Measurements from ENCODE around the gene PLEKHD1. TPM values are rescaled to one million over a fixed set of nuclear protein-coding genes. Genes with fewer than 3 reads are reported as not detected.
"Not testable (repeated sequence)": the region's sequence is repeated elsewhere in the genome, so short reads cannot be mapped to it uniquely, and the experiment has no call there.

The PLEKHD1 gene
- total RNA-seq = not detected

- intact Hi-C loops (cut with DNase I) = no loop called here
- DNase-seq (ENCODE audit: low spot score) (no peak), ATAC-seq (no peak)
These were observed at the start of gene PLEKHD1 for GRCh38 chr14:69484444-69485314. Gene PLEKHD1, plus strand, starts transcription at chr14:69484728. Its CDS starts 238 bp downstream, at chr14:69484966.

GRCh38 chr14:69439521-69440270, 44.8 kb upstream of the PLEKHD1 start:
- intact Hi-C loops (cut with DNase I) = no loop called here
- ATAC-seq (no peak), DNase-seq (ENCODE audit: low spot score) (no peak)

- ATAC-seq (no peak), DNase-seq (ENCODE audit: low spot score) (no peak)
- intact Hi-C loops (cut with DNase I) = no loop called here
These were observed 42.6 kb upstream of the PLEKHD1 start for GRCh38 chr14:69441948-69442347.

- DNase-seq (ENCODE audit: low spot score) (no peak), ATAC-seq (no peak)
- intact Hi-C loops (cut with DNase I) = no loop called here
These were observed 41.2 kb upstream of the PLEKHD1 start for GRCh38 chr14:69443296-69443805.

GRCh38 chr14:69449216-69449615, 35.3 kb upstream of the PLEKHD1 start:
- ATAC-seq (no peak), DNase-seq (ENCODE audit: low spot score) (no peak)
- intact Hi-C loops (cut with DNase I) = no loop called here

GRCh38 chr14:69451941-69452340, 32.6 kb upstream of the PLEKHD1 start:
- intact Hi-C loops (cut with DNase I) = no loop called here
- no peak for DNase-seq (ENCODE audit: low spot score)
- ATAC-seq = no peak

GRCh38 chr14:69458350-69458749, 26.2 kb upstream of the PLEKHD1 start:
- DNase-seq (ENCODE audit: low spot score) = no peak

GRCh38 chr14:69459122-69459521, 25.4 kb upstream of the PLEKHD1 start:
- intact Hi-C loops (cut with DNase I) = no loop called here
- DNase-seq (ENCODE audit: low spot score) = no peak
- no peak for ATAC-seq

More at GRCh38 chr14:69458350-69458749, 26.2 kb upstream of the PLEKHD1 start:
- intact Hi-C loops (cut with DNase I) = no loop called here
- ATAC-seq = no peak

- ATAC-seq (peak; percentile 90), DNase-seq (ENCODE audit: low spot score) (no peak)
- intact Hi-C loops (cut with DNase I) = loop anchor here (10.0 kb wide), 1 partner anchor 215 kb away; no protein-coding TSS in a partner anchor
These were observed 24.3 kb upstream of the PLEKHD1 start for GRCh38 chr14:69460093-69460701.

- intact Hi-C loops (cut with DNase I) = loop anchor here (10.0 kb wide), 1 partner anchor 220 kb away; no protein-coding TSS in a partner anchor
- no peak for ATAC-seq
These were observed 20.1 kb upstream of the PLEKHD1 start for GRCh38 chr14:69464379-69464778.

GRCh38 chr14:69464829-69465228, 19.7 kb upstream of the PLEKHD1 start:
- DNase-seq (ENCODE audit: low spot score) (no peak), ATAC-seq (no peak)
- intact Hi-C loops (cut with DNase I) = loop anchor here (10.0 kb wide), 1 partner anchor 220 kb away; no protein-coding TSS in a partner anchor

More at GRCh38 chr14:69464379-69464778, 20.1 kb upstream of the PLEKHD1 start:
- DNase-seq (ENCODE audit: low spot score) = no peak

GRCh38 chr14:69468949-69469348, 15.6 kb upstream of the PLEKHD1 start:
- DNase-seq (ENCODE audit: low spot score) (no peak), ATAC-seq (no peak)
- intact Hi-C loops (cut with DNase I) = loop anchor here (10.0 kb wide), 1 partner anchor 224 kb away; no protein-coding TSS in a partner anchor

- no peak for DNase-seq (ENCODE audit: low spot score)
- no peak for ATAC-seq
- intact Hi-C loops (cut with DNase I) = no loop called here
These were observed 13.1 kb upstream of the PLEKHD1 start for GRCh38 chr14:69471436-69471835.

- intact Hi-C loops (cut with DNase I) = no loop called here
- no peak for DNase-seq (ENCODE audit: low spot score)
- ATAC-seq = no peak
These were observed 12.6 kb upstream of the PLEKHD1 start for GRCh38 chr14:69471916-69472315.

- ATAC-seq = no peak
- intact Hi-C loops (cut with DNase I) = no loop called here
- DNase-seq (ENCODE audit: low spot score) = no peak
These were observed 11.3 kb upstream of the PLEKHD1 start for GRCh38 chr14:69473260-69473659.

GRCh38 chr14:69473946-69474345, 10.6 kb upstream of the PLEKHD1 start:
- DNase-seq (ENCODE audit: low spot score) = no peak
- no peak for ATAC-seq
- intact Hi-C loops (cut with DNase I) = no loop called here

GRCh38 chr14:69475194-69475818, 9.2 kb upstream of the PLEKHD1 start:
- intact Hi-C loops (cut with DNase I) = loop anchor here (5.0 kb wide), 1 partner anchor 1212 kb away; no protein-coding TSS in a partner anchor
- no peak for ATAC-seq
- no peak for DNase-seq (ENCODE audit: low spot score)

GRCh38 chr14:69476824-69477450, 7.6 kb upstream of the PLEKHD1 start:
- peak; percentile 15 for DNase-seq (ENCODE audit: low spot score)
- intact Hi-C loops (cut with DNase I) = loop anchor here (5.0 kb wide), 1 partner anchor 1210 kb away; no protein-coding TSS in a partner anchor
- ATAC-seq = not testable (repeated sequence)

Measured in sciatic nerve (tissue), 2 donors.